NB4 (cell line): Measurements from ENCODE around the gene TESPA1.

Experiments
- MYC ChIP-seq: IDR thresholded peaks from 2 replicates; pipeline ENCODE4 v1.6.1; 2011; ENCODE audit warnings: low read depth, low read length
- POLR2A ChIP-seq: IDR thresholded peaks from 2 replicates; pipeline ENCODE4 v1.6.1; 2011; ENCODE audit warnings: mild to moderate bottlenecking; ENCODE audit not compliant: insufficient read length; ENCODE audit errors: extremely low read depth
- TF ChIP-seq, protein P1 (sequence below): IDR thresholded peaks from one replicate; pipeline ENCODE4 v1.5.1; 2012; ENCODE audit warnings: low read depth, low read length

- TF ChIP-seq, protein P1, sequence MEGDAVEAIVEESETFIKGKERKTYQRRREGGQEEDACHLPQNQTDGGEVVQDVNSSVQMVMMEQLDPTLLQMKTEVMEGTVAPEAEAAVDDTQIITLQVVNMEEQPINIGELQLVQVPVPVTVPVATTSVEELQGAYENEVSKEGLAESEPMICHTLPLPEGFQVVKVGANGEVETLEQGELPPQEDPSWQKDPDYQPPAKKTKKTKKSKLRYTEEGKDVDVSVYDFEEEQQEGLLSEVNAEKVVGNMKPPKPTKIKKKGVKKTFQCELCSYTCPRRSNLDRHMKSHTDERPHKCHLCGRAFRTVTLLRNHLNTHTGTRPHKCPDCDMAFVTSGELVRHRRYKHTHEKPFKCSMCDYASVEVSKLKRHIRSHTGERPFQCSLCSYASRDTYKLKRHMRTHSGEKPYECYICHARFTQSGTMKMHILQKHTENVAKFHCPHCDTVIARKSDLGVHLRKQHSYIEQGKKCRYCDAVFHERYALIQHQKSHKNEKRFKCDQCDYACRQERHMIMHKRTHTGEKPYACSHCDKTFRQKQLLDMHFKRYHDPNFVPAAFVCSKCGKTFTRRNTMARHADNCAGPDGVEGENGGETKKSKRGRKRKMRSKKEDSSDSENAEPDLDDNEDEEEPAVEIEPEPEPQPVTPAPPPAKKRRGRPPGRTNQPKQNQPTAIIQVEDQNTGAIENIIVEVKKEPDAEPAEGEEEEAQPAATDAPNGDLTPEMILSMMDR: no peak
- TF ChIP-seq POLR2A (no peak), MYC (no peak)
Measured at GRCh38 chr12:54977857-54978256, 6.7 kb downstream of the TESPA1 start.
